ENCODE results near the gene ST6GAL1.
"Not testable (repeated sequence)": the region's sequence is repeated elsewhere in the genome, so short reads cannot be mapped to it uniquely, and the experiment has no call there.

DNA sequence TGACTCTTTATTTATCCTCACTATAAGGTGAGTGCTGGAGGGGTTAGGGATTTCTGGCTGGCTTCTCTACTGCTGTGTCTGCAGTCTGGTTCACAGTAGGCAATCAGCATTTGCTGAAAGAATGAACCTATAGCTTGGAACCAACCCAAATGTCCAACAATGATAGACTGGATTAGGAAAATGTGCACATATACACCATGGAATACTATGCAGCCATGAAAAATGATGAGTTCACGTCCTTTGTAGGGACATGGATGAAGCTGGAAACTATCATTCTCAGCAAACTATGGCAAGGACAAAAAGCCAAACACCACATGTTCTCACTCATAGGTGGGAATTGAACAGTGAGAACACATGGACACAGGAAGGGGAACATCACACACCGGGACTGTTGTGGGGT lies 93.0 kb downstream of the ST6GAL1 start:
- TF ChIP-seq, protein P1, sequence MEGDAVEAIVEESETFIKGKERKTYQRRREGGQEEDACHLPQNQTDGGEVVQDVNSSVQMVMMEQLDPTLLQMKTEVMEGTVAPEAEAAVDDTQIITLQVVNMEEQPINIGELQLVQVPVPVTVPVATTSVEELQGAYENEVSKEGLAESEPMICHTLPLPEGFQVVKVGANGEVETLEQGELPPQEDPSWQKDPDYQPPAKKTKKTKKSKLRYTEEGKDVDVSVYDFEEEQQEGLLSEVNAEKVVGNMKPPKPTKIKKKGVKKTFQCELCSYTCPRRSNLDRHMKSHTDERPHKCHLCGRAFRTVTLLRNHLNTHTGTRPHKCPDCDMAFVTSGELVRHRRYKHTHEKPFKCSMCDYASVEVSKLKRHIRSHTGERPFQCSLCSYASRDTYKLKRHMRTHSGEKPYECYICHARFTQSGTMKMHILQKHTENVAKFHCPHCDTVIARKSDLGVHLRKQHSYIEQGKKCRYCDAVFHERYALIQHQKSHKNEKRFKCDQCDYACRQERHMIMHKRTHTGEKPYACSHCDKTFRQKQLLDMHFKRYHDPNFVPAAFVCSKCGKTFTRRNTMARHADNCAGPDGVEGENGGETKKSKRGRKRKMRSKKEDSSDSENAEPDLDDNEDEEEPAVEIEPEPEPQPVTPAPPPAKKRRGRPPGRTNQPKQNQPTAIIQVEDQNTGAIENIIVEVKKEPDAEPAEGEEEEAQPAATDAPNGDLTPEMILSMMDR (conservative IDR thresholded peaks at IDR 0.05): not testable (repeated sequence)
- TF ChIP-seq ZFX (IDR thresholded peaks at IDR 0.05): not testable (repeated sequence)
